Activated CD4-positive, alpha-beta memory T cell treated with anti-CD3 and anti-CD28 coated beads for 36 hours (primary cell): Measurements from ENCODE around the gene PIGV. TPM values are rescaled to one million over a fixed set of nuclear protein-coding genes. Genes with fewer than 3 reads are reported as not detected.
"Not testable (repeated sequence)": the region's sequence is repeated elsewhere in the genome, so short reads cannot be mapped to it uniquely, and the experiment has no call there.

Experiments used
- CTCF ChIA-PET: fragments of 350-600 bp; sonication (Branson Sonifier 250); formaldehyde crosslinking; loops from one replicate; lab custom pipeline; 2021; ENCODE audit warnings: antibody characterized with exemption, inconsistent platforms; lab: Charles Lee
- POLR2A ChIA-PET: fragments of 350-600 bp; sonication (Branson Sonifier 250); formaldehyde crosslinking; loops from one replicate; lab custom pipeline; 2021; ENCODE audit warnings: antibody characterized with exemption; lab: Charles Lee
- DNase-seq: peaks from one replicate; pipeline ENCODE4 v3.0.0-alpha.2; 2020
- H3K27ac Mint-ChIP-seq: one replicate; pipeline ENCODE4 v1.8.0; 2021; ENCODE audit warnings: mixed read lengths
- H3K27me3 Mint-ChIP-seq: one replicate; pipeline ENCODE4 v1.8.0; 2021; ENCODE audit warnings: mixed read lengths
- H3K36me3 Mint-ChIP-seq: one replicate; pipeline ENCODE4 v1.8.0; 2021; ENCODE audit warnings: mixed read lengths
- H3K4me1 Mint-ChIP-seq: one replicate; pipeline ENCODE4 v1.8.0; 2021; ENCODE audit warnings: low read depth, mixed read lengths
- H3K4me3 Mint-ChIP-seq: one replicate; pipeline ENCODE4 v1.8.0; 2021; ENCODE audit warnings: mild to moderate bottlenecking, mixed read lengths
- H3K9me3 Mint-ChIP-seq: one replicate; pipeline ENCODE4 v1.8.0; 2021; ENCODE audit warnings: mixed read lengths
- intact Hi-C: fragments of 100-400 bp; cut with micrococcal nuclease; formaldehyde crosslinking; loops from one replicate; pipeline ENCODE4 v1.15.1; 2023
- total RNA-seq, 2 experiments: library from RNA; stranded (reverse); gene quantifications; one replicate each; pipeline ENCODE4 v1.2.3, GENCODE V29; 2021

Gene PIGV
- total RNA-seq, 2 experiments from 2014 or later, result 15.1 to 15.3 TPM

GRCh38 chr1:26833432-26834405 lies 46.0 kb downstream of the PIGV start:
- intact Hi-C loops, result loop anchor here (1.0 to 2.0 kb wide), 4 partner anchors 23 to 135 kb away; no protein-coding TSS in a partner anchor
- peak; percentile 93 for DNase-seq
- no peaks in the 10 kb centered on the region for H3K27me3 Mint-ChIP-seq
- POLR2A ChIA-PET, result interaction anchor here (0.6 to 1.5 kb wide), 7 partner anchors 16 to 251 kb away, joined by 3 to 6 read pairs (median 4); partner anchors contain the start of gene PIGV
- H3K9me3 Mint-ChIP-seq, result no peaks in the 10 kb centered on the region
- CTCF ChIA-PET, result interaction anchor here (0.6 to 8.9 kb wide), 17 partner anchors 10 to 333 kb away, joined by 3 to 71 read pairs (median 4); partner anchors contain the start of genes GPN2 and PIGV
- peaks cover 78% of the 10 kb centered on the region for H3K4me1 Mint-ChIP-seq
- peaks cover 59% of the 10 kb centered on the region for H3K36me3 Mint-ChIP-seq
- peak overlapping the region; percentile 100 for H3K27ac Mint-ChIP-seq
- peak overlapping the region; percentile 72 for H3K4me3 Mint-ChIP-seq

- ChIA-PET POLR2A (interaction anchor here (1.4 to 1.8 kb wide), 3 partner anchors 9 to 27 kb away, joined by 3 to 7 read pairs (median 6); no protein-coding TSS in a partner anchor), CTCF (interaction anchor here (0.6 to 2.7 kb wide), 7 partner anchors 9 to 260 kb away, joined by 3 to 11 read pairs (median 4); no protein-coding TSS in a partner anchor)
- DNase-seq, H3K27me3 Mint-ChIP-seq, H3K9me3 Mint-ChIP-seq, intact Hi-C loops, H3K4me3 Mint-ChIP-seq: not testable (repeated sequence)
- Mint-ChIP-seq H3K36me3 (peaks cover 63% of the 10 kb centered on the region), H3K4me1 (peaks cover 60% of the 10 kb centered on the region), H3K27ac (peak overlapping the region; percentile 90)
These were observed 49.9 kb downstream of the PIGV start for GRCh38 chr1:26837665-26838064.

- H3K4me1 Mint-ChIP-seq, result peaks cover 51% of the 10 kb centered on the region
These were observed 51.0 kb downstream of the PIGV start for GRCh38 chr1:26838474-26839338.

GRCh38 chr1:26839339-26839722 lies 51.6 kb downstream of the PIGV start:
- H3K4me3 Mint-ChIP-seq, result no peak overlapping the region
- H3K27me3 Mint-ChIP-seq, result no peaks in the 10 kb centered on the region
- ChIA-PET CTCF (interaction anchor here (0.9 to 2.7 kb wide), 10 partner anchors 11 to 237 kb away, joined by 3 to 11 read pairs (median 4); no protein-coding TSS in a partner anchor), POLR2A (interaction anchor here (0.7 to 1.8 kb wide), 6 partner anchors 11 to 51 kb away, joined by 3 to 7 read pairs (median 4); no protein-coding TSS in a partner anchor)
- peak overlapping the region; percentile 90 for H3K27ac Mint-ChIP-seq
- no peak for DNase-seq
- H3K9me3 Mint-ChIP-seq, result no peaks in the 10 kb centered on the region
- intact Hi-C loops, result no loop called here
- H3K4me1 Mint-ChIP-seq, result peaks cover 51% of the 10 kb centered on the region
- H3K36me3 Mint-ChIP-seq, result peaks cover 54% of the 10 kb centered on the region

More at GRCh38 chr1:26838474-26839338, 51.0 kb downstream of the PIGV start:
- peak; percentile 88 for DNase-seq
- POLR2A ChIA-PET, result interaction anchor here (0.7 to 1.8 kb wide), 7 partner anchors 10 to 50 kb away, joined by 3 to 7 read pairs (median 5); no protein-coding TSS in a partner anchor
- H3K27ac Mint-ChIP-seq, result peak overlapping the region; percentile 90
- H3K36me3 Mint-ChIP-seq, result peaks cover 56% of the 10 kb centered on the region
- no peaks in the 10 kb centered on the region for H3K27me3 Mint-ChIP-seq
- intact Hi-C loops, result no loop called here
- H3K4me3 Mint-ChIP-seq, result peak overlapping the region; percentile 12
- no peaks in the 10 kb centered on the region for H3K9me3 Mint-ChIP-seq
- CTCF ChIA-PET, result interaction anchor here (0.8 to 2.7 kb wide), 12 partner anchors 11 to 236 kb away, joined by 3 to 11 read pairs (median 4); no protein-coding TSS in a partner anchor

GRCh38 chr1:26839779-26840178 lies 52.0 kb downstream of the PIGV start:
- intact Hi-C loops, result no loop called here
- no peak overlapping the region for H3K4me3 Mint-ChIP-seq
- POLR2A ChIA-PET, result interaction anchor here (1.1 to 1.5 kb wide), 4 partner anchors 10 to 70 kb away, joined by 3 to 5 read pairs (median 4); no protein-coding TSS in a partner anchor
- peaks cover 50% of the 10 kb centered on the region for H3K4me1 Mint-ChIP-seq
- no peaks in the 10 kb centered on the region for H3K27me3 Mint-ChIP-seq
- H3K36me3 Mint-ChIP-seq, result peaks cover 52% of the 10 kb centered on the region
- peak overlapping the region; percentile 90 for H3K27ac Mint-ChIP-seq
- no peaks in the 10 kb centered on the region for H3K9me3 Mint-ChIP-seq
- CTCF ChIA-PET, result interaction anchor here (2.1 kb wide), 1 partner anchor 51 kb away, joined by 10 read pairs; no protein-coding TSS in a partner anchor
- no peak for DNase-seq

GRCh38 chr1:26844424-26845196 lies 56.9 kb downstream of the PIGV start:
- Mint-ChIP-seq H3K27me3 (no peaks in the 10 kb centered on the region), H3K36me3 (peaks cover 44% of the 10 kb centered on the region), H3K4me1 (peaks cover 31% of the 10 kb centered on the region), H3K9me3 (no peaks in the 10 kb centered on the region), H3K27ac (peak overlapping the region; percentile 54), H3K4me3 (no peak overlapping the region)
- POLR2A ChIA-PET, result interaction anchor here (1.0 kb wide), 1 partner anchor 10 kb away, joined by 3 read pairs; no protein-coding TSS in a partner anchor
- DNase-seq, result no peak
- CTCF ChIA-PET, result interaction anchor here (0.6 to 1.9 kb wide), 3 partner anchors 12 to 20 kb away, joined by 3 to 5 read pairs (median 3); no protein-coding TSS in a partner anchor
- intact Hi-C loops, result no loop called here

GRCh38 chr1:26847826-26848225 lies 60.1 kb downstream of the PIGV start:
- POLR2A ChIA-PET, result not testable (repeated sequence)

More at GRCh38 chr1:26847826-26848225, 60.1 kb downstream of the PIGV start:
- H3K9me3 Mint-ChIP-seq, DNase-seq, H3K4me3 Mint-ChIP-seq, H3K27me3 Mint-ChIP-seq, CTCF ChIA-PET, H3K27ac Mint-ChIP-seq, intact Hi-C loops: not testable (repeated sequence)
- Mint-ChIP-seq H3K36me3 (peaks cover 59% of the 10 kb centered on the region), H3K4me1 (peaks cover 23% of the 10 kb centered on the region)

Other genes with a start within 250 kb of the PIGV start
- 10 to 100 TPM; 64.3 to 67.8 TPM for gene ARID1A, start 91.9 kb upstream of the PIGV start, total RNA-seq
- gene ZDHHC18, start 38.7 kb downstream of the PIGV start, total RNA-seq, result 10 to 100 TPM; 60.2 to 63.5 TPM
- 1 to 10 TPM in 1 of 2 experiments, under 1 TPM in 1; 0.95 to 1.5 TPM for gene SFN, start 75.2 kb downstream of the PIGV start, total RNA-seq
- gene GPN2, start 102.3 kb downstream of the PIGV start, total RNA-seq, result 10 to 100 TPM; 35.4 to 38.3 TPM
- gene GPATCH3, start 112.5 kb downstream of the PIGV start, total RNA-seq, result 1 to 10 TPM; 6.3 to 9.2 TPM
- gene NR0B2, start 126.0 kb downstream of the PIGV start, total RNA-seq, result not detected
- 10 to 100 TPM; 90.8 to 97.1 TPM for gene NUDC, start 133.8 kb downstream of the PIGV start, total RNA-seq
- not detected for gene KDF1, start 172.5 kb downstream of the PIGV start, total RNA-seq
- gene TRNP1, start 205.7 kb downstream of the PIGV start, total RNA-seq, result under 1 TPM; 0.19 to 0.53 TPM
- gene TENT5B, start 224.9 kb downstream of the PIGV start, total RNA-seq, result not detected